HG02870 (cell line): ENCODE measurements around the gene FAM193A.
"Not testable (repeated sequence)": the region's sequence is repeated elsewhere in the genome, so short reads cannot be mapped to it uniquely, and the experiment has no call there.

Experiments used
- ATAC-seq: cut with Tn5 transposase; IDR thresholded peaks from one replicate; pipeline ENCODE4 v1.9.1; 2021; ENCODE audit warnings: mild to moderate bottlenecking, moderate library complexity; ENCODE audit not compliant: unreplicated experiment

The FAM193A gene

GRCh38 chr4:2767046-2767704, 230.7 kb downstream of the FAM193A start:
- ATAC-seq, result no peak

- ATAC-seq, result no peak
Observed at GRCh38 chr4:2767705-2768074, 231.2 kb downstream of the FAM193A start.

- ATAC-seq, result no peak
Observed at GRCh38 chr4:2768124-2768523, 231.7 kb downstream of the FAM193A start.

- ATAC-seq, result no peak
Observed at GRCh38 chr4:2768921-2769336, 232.5 kb downstream of the FAM193A start.

GRCh38 chr4:2771264-2771663, 234.8 kb downstream of the FAM193A start:
- no peak for ATAC-seq

GRCh38 chr4:2780643-2781042, 244.2 kb downstream of the FAM193A start:
- ATAC-seq, result not testable (repeated sequence)

- no peak for ATAC-seq
Observed at GRCh38 chr4:2781911-2782310, 245.5 kb downstream of the FAM193A start.
